HG02642 (cell line): Measurements from ENCODE around the gene RETNLB.

Experiments
- ATAC-seq: cut with Tn5 transposase; IDR thresholded peaks from one replicate; pipeline ENCODE4 v1.9.1; 2021; ENCODE audit warnings: mild to moderate bottlenecking; ENCODE audit not compliant: unreplicated experiment, poor library complexity

The RETNLB gene, protein sequence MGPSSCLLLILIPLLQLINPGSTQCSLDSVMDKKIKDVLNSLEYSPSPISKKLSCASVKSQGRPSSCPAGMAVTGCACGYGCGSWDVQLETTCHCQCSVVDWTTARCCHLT

DNA sequence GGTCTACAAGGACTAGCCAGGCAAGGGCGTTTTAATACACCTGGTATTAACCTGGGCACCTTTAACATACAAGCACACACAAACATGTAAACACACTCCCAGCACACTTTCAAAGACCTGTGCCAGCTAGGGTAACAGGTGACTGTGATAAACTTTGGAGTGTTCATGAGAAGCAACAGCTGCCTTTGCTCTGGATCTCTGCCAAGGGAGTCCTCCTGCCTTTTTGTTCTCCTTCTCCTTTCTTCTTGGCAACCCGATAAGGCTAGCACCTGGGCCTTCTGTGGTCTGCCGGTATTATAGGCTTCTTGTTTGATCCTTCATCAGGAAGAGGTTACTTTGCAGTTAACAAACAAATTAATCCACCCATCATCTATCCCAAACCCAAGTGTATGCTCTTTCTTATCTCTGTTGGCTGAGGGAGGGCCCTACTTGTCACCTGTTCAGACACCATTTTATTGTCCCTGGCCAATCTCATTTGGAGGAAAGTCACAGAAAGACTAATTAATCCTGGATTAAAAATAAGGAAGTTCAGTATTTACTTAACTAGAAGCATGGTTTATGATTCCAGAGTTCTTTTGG is at the start of gene RETNLB:
RETNLB (minus strand) TSS at position 7 of the 579 bp plus-strand sequence. CDS start 225 bp downstream, outside the sequence.
- ATAC-seq = no peak

DNA sequence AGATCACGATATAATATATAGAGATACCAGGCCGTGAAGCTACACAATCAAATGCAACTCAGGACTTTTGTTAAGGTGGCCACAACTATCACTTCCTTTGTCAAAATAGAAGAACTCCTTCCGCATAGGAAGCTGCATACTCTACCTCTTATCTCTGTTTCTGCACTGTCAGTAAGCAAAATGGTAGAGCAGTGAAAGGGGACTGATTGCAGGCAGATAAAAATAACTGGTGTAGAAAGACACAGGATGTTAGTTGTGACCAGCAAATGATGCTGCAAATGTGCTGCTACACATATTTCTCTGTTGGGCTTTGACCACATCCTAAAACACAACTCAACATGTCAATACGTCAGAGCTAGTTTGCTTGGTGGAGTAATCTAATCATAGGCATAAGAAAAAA is 49.1 kb upstream of the RETNLB start:
- no peak for ATAC-seq

DNA sequence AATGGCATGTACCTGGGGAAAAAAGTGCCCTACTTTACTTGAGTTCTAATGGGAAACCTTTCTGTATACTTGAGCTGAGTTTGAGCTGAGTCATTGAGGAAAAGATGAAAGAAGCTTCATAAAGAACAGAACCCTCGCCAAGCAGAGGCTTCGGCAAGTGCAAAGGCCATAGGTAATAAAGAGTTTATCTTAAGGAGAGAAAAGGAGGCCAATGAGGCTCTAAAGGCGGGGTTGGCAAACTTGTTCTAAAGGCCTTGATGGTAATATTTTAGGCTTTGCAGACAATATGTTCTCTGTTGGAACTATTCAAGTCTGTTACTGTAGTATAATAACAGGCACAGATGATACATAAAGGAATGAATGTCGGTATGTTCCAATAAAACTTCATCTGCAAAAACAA is 47.8 kb upstream of the RETNLB start:
- ATAC-seq = no peak

DNA sequence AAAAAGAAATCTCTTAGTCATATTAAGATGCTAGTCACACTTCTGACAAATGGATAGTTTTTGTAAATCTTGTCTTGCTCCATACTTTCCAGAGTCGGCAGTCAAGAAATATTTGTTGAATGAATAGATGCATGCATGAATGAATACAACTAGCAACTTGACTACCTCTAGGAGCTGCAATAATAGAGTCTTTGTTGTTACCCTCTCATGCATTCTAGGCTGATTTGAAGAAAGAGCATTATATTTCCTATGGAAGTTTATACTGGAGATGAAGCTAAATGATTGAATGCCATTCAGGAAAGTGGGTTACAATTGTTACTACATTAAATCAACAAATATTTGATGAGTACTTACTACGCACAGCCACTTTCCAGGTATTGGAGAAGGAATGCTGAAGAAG is 47.2 kb upstream of the RETNLB start:
- no peak for ATAC-seq

DNA sequence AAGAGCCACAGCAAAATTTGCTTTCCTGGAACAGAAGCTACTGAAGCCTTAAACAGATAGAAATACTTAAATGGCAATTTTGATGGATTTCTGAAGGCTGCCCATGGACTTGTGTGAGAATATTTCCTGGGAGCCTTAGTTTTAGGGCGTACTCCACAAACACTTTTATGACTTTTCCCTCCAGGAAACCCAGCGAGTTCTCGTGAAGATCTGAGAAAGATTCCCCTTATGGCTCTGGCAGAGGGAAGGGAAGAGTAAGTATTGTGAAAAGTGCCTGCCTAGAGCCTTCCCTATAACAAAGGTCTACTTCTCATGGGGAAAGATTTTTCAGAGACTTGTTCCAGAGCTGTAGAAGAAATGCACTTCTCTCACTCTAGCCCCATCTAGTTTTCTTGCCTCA is 34.3 kb upstream of the RETNLB start:
- no peak for ATAC-seq

DNA sequence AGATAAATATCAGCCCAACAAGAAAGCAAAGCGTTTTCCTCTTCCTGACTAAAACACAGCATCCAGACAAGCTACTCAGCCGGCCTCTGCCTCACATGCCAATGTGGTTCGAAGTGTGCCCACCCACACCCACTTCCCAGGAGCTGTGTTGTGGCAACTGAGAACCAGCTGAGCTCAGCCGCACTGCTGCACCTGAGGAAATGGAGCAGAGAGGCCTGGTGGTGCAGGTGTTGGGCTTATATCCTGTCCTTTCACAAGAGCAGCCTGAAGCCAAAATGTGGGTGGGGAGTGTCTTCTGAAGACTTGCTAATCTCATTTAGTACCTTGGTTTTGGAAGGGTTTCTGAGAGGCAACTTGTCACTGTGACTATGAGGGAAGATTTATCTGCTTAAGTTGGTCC is 23.0 kb upstream of the RETNLB start:
- no peak for ATAC-seq

- no peak for ATAC-seq
Observed at GRCh38 chr3:108779496-108779895, 22.3 kb upstream of the RETNLB start.

GRCh38 chr3:108775649-108776048 is 18.4 kb upstream of the RETNLB start:
- ATAC-seq = no peak

GRCh38 chr3:108767253-108767652 is 10.0 kb upstream of the RETNLB start:
- ATAC-seq = no peak

- no peak for ATAC-seq
Observed at GRCh38 chr3:108755686-108756085, 1.5 kb downstream of the RETNLB start.

DNA sequence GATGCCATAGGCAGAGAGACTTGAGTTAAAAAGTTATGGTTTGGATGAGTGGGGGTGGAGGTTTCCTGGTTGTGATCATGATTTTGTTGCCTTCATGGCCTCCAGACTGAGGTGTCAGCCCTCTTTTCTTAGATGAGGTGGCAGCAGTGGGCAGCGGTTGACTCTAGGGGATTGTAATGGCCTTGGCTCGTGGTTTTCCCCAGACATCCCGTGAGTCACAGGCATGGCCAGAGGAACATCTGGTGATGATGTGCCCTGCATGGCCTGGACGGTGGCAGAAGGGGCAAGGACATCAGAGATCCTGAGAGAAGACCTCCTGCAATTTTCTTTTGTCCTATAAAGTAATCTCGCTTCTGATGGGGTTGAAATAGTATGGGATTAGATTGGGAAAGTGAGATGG is 12.4 kb downstream of the RETNLB start:
- no peak for ATAC-seq

DNA sequence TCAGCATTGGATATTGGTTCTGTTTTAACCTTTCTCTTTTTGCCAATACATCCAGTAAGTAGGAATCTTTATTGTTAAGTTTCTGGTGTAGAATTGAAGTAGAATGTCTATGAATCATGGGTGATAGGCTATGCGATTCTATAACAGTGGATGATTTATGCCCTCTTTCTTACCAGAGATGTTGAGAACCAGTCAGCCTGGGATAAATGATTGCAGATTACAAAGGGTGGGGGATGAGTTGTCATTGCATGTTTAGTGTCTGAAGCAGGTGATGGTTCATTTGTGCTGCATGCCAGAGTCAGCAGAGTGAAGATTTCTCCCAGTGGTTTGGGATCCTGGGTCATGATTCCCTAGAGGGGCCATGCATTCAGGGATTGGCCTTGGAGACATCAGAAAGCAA is 14.3 kb downstream of the RETNLB start:
- ATAC-seq = no peak

GRCh38 chr3:108736821-108737220 is 20.4 kb downstream of the RETNLB start:
- ATAC-seq = no peak

DNA sequence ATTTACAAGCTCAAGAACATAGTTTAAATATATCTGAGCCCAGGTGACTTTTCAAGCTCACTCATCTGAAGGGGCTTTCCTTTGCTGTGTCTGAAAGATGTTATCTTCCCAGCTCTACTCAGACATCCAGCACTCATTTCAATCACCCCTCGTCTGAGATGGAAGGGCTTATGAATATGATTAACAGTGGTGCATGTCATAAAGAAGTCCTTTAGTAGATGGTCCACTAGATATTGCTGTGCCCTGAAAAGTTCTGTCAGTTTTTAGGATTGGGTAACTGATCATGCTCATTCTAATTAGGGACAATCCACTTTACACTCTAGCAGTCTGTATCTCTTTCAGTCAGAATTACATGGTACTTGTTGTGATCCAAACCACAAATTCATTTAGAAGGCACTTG is 28.3 kb downstream of the RETNLB start:
- ATAC-seq = no peak

GRCh38 chr3:108728105-108728504 is 29.1 kb downstream of the RETNLB start:
- ATAC-seq = no peak

- ATAC-seq = no peak
Observed at GRCh38 chr3:108724101-108724500, 33.1 kb downstream of the RETNLB start.

DNA sequence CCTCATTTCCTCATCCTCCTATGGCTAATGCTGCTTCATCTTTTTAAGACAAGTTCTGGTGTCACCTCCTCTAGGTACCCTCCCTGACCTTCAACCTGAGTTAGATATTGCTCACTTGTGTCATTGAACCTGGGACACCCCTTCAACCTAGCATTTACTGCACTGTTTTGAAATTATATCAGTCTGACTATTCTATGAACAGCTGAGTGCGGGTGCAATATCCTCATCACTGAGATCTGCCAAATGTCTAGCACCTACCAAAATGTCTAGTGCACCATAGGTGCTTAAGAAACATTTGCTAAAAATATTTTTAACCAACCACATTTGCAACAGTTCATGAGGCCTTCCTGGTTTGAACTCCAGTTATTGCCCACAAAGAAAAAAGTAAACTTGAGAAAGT is 34.5 kb downstream of the RETNLB start:
- no peak for ATAC-seq

DNA sequence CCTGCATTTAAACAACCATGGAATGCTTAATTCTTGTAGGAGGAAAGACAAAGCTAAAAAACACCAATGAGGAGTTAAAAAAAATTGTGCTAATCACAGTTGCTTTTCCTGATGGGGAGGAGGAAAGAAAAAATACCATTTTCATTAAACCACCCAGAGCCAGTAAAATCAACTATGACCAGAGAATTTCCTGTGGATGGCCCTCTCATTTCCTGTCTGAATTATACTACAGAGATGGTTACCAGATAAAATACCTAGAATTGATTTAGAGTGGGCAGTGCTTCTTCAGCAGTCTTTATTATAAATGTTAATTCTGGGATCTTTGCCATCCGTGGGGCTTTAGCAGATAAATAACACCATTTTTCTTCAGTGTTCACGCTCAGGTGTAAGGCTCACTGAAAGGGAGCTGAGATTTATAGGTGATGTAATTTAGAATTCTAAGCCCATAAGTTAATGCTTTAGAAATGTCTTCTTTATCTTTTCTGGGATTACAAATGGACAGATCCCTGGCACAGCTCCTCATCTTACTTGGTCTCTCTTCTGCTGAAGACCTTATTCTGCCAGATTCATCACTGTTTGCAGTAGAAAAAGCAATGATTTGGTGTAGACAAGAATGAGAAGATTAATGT is 37.9 kb downstream of the RETNLB start:
- no peak for ATAC-seq

DNA sequence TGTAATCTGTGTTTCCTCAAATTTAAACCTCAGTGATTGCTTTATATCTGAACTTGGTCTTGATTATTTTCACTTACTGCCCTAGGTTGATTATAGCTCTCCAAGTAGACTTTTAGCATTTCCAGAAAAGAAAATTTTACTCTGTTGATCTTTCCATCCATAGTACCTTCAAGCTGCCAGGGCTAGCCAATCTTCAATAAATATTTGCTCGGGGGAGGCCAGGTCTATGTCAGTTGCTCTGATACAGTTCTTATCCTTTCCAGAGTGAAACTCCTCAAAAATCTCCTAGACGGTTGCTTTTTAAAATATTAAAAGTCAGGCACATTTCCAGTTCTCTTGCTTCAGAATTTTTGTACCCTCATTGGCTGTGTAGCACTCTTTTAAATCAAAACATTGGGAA is 38.8 kb downstream of the RETNLB start:
- ATAC-seq = no peak

GRCh38 chr3:108713816-108714215 is 43.4 kb downstream of the RETNLB start:
- ATAC-seq = no peak

GRCh38 chr3:108713009-108713516 is 44.1 kb downstream of the RETNLB start:
- ATAC-seq = no peak
